HCT116 (cell line): ENCODE results near the gene SNW1. TPM values are rescaled to one million over a fixed set of nuclear protein-coding genes. Genes with fewer than 3 reads are reported as not detected.

Source experiments
- ATAC-seq: fragments of 200-7000 bp; cut with Tn5 transposase; 2 replicates; pipeline ENCODE4 v1.9.1; 2020; ENCODE audit warnings: mild to moderate bottlenecking, moderate library complexity
- BruUV-seq: library from RNA; stranded (reverse); fragments of 400-500 nt; replicated peaks from 2 replicates; lab custom pipeline; 2021; lab: Mats Ljungman, UMichigan
- CTCF ChIA-PET: fragments of 300-600 bp; sonication (Branson Sonifier 250); formaldehyde crosslinking; loops from one replicate; lab custom pipeline; 2021; ENCODE audit warnings: antibody characterized with exemption; lab: Charles Lee
- POLR2A ChIA-PET: fragments of 300-600, 350-600 bp; sonication (Branson Sonifier 250); formaldehyde crosslinking; loops from one replicate; lab custom pipeline; 2021; ENCODE audit warnings: antibody characterized with exemption; lab: Charles Lee
- RAD21 ChIA-PET, 2 experiments: fragments of 300-600 bp; sonication (Branson Sonifier 250); formaldehyde crosslinking; loops; one replicate each; lab custom pipeline; 2023; ENCODE audit warnings: low total read pairs in 2 of 2; ENCODE audit not compliant: uncharacterized antibody in 2 of 2, unreplicated experiment in 2 of 2, low non-redundant PET in 1 of 2; lab: Charles Lee
- DNase-seq: peaks from one replicate; pipeline ENCODE4 v3.0.0-alpha.2; 2010; ENCODE audit warnings: low read depth, low spot score
- H2AFZ ChIP-seq: fragments of 200-600 bp; shearing (Covaris generic), sonication (generic); 2 replicates; pipeline ENCODE4 v1.6.1; 2017; ENCODE audit warnings: low read depth, mixed run types, mixed read lengths, antibody characterized with exemption, low read length; ENCODE audit not compliant: poor library complexity, severe bottlenecking
- H3K27ac ChIP-seq: 2 replicates; pipeline ENCODE4 v1.5.1; 2012; ENCODE audit warnings: low read depth, low read length
- H3K27me3 ChIP-seq: fragments of 200-600 bp; sonication (generic); 2 replicates; pipeline ENCODE4 v1.6.1; 2016; ENCODE audit warnings: mixed run types, low read length, mixed read lengths; ENCODE audit not compliant: insufficient read depth
- H3K36me3 ChIP-seq, 2 experiments: fragments of 200-500 bp in 1 of 2; fragments of 200-600 bp in 1 of 2; sonication (Bioruptor generic) in 1 of 2; sonication (generic) in 1 of 2; 2 replicates each; pipeline versions ENCODE4 v1.5.1 to v1.6.1; 2014 to 2016; ENCODE audit warnings: low read length in 2 of 2, inconsistent platforms in 1 of 2, mixed read lengths in 1 of 2, mixed run types in 1 of 2; ENCODE audit not compliant: insufficient read depth in 2 of 2, control insufficient read depth in 1 of 2
- H3K4me1 ChIP-seq, 2 experiments: fragments of 200-600 bp in 1 of 2; sonication (generic) in 1 of 2; 2 replicates each; pipeline versions ENCODE4 v1.5.1 to v1.6.1; 2012 to 2017; ENCODE audit warnings: low read length in 2 of 2, inconsistent platforms in 1 of 2, mild to moderate bottlenecking in 1 of 2, mixed read lengths in 1 of 2, mixed run types in 1 of 2, moderate library complexity in 1 of 2; ENCODE audit not compliant: insufficient read depth in 2 of 2, control insufficient read depth in 1 of 2
- H3K4me2 ChIP-seq: fragments of 200-600 bp; sonication (generic); 2 replicates; pipeline ENCODE4 v1.6.1; 2017; ENCODE audit warnings: mixed run types, low read length, mixed read lengths
- H3K4me3 ChIP-seq, 2 experiments: fragments of 200-600 bp in 1 of 2; sonication (generic) in 1 of 2; replicated peaks in 1 of 2; 2 replicates each; pipeline ENCODE4 v1.5.1; 2011 to 2016; ENCODE audit warnings: low read length in 2 of 2, control low read depth in 1 of 2, low read depth in 1 of 2, mild to moderate bottlenecking in 1 of 2, mixed read lengths in 1 of 2, mixed run types in 1 of 2
- H3K79me2 ChIP-seq: fragments of 200-600 bp; sonication (generic); 2 replicates; pipeline ENCODE4 v1.6.1; 2017; ENCODE audit warnings: mild to moderate bottlenecking, mixed run types, low read length, moderate library complexity, mixed read lengths; ENCODE audit not compliant: insufficient read depth
- H3K9ac ChIP-seq: fragments of 200-600 bp; sonication (generic); 2 replicates; pipeline ENCODE4 v1.6.1; 2016; ENCODE audit warnings: low read length, mixed read lengths
- H3K9me2 ChIP-seq: fragments of 200-600 bp; sonication (generic), shearing (Covaris generic); 2 replicates; pipeline ENCODE4 v1.6.1; 2017; ENCODE audit warnings: mixed run types, mild to moderate bottlenecking, moderate library complexity; ENCODE audit not compliant: insufficient read depth
- H3K9me3 ChIP-seq, 2 experiments: fragments of 200-500 bp in 1 of 2; fragments of 200-600 bp in 1 of 2; sonication (Bioruptor generic) in 1 of 2; sonication (generic) in 1 of 2; 2 replicates each; pipeline ENCODE4 v1.6.1; 2014 to 2017; ENCODE audit warnings: low read length in 2 of 2, mixed read lengths in 2 of 2, inconsistent platforms in 1 of 2, low read depth in 1 of 2, mild to moderate bottlenecking in 1 of 2, mixed run types in 1 of 2, moderate library complexity in 1 of 2; ENCODE audit not compliant: control insufficient read depth in 1 of 2, insufficient read depth in 1 of 2
- H4K20me1 ChIP-seq: fragments of 200-600 bp; sonication (generic), shearing (Covaris generic); 2 replicates; pipeline ENCODE4 v1.6.1; 2017; ENCODE audit warnings: mixed run types, mild to moderate bottlenecking, moderate library complexity; ENCODE audit not compliant: insufficient read depth
- CBX3 ChIP-seq: IDR thresholded peaks from 2 replicates; pipeline ENCODE4 v1.6.1; 2012; ENCODE audit warnings: low read depth
- CEBPB ChIP-seq: IDR thresholded peaks from 2 replicates; pipeline ENCODE4 v1.6.1; 2012; ENCODE audit warnings: low read depth
- EGR1 ChIP-seq: IDR thresholded peaks from 2 replicates; pipeline ENCODE4 v1.6.1; 2012; ENCODE audit warnings: low read depth
- ELF1 ChIP-seq: IDR thresholded peaks from 2 replicates; pipeline ENCODE4 v1.6.1; 2012; ENCODE audit warnings: low read depth, borderline replicate concordance
- EZH2 ChIP-seq: fragments of 200-600 bp; sonication (generic); IDR thresholded peaks from 2 replicates; pipeline ENCODE4 v1.6.1; 2017; ENCODE audit warnings: antibody characterized with exemption, mixed run types
- EZH2phosphoT487 ChIP-seq: fragments of 200-600 bp; IDR thresholded peaks from 2 replicates; pipeline ENCODE4 v1.6.1; 2018; ENCODE audit warnings: antibody characterized with exemption, borderline replicate concordance
- FOSL1 ChIP-seq: IDR thresholded peaks from 2 replicates; pipeline ENCODE4 v1.6.1; 2012; ENCODE audit warnings: low read depth
- JUND ChIP-seq: IDR thresholded peaks from 2 replicates; pipeline ENCODE4 v1.6.1; 2012
- POLR2A ChIP-seq: IDR thresholded peaks from 2 replicates; pipeline ENCODE4 v1.7.0; 2011; ENCODE audit warnings: borderline replicate concordance; ENCODE audit not compliant: insufficient read depth, insufficient read length; ENCODE audit errors: extremely low read depth
- POLR2AphosphoS5 ChIP-seq: IDR thresholded peaks from 2 replicates; pipeline ENCODE4 v1.6.1; 2011; ENCODE audit warnings: mild to moderate bottlenecking, low read depth, low read length, moderate library complexity
- RAD21 ChIP-seq: IDR thresholded peaks from 2 replicates; pipeline ENCODE4 v1.6.1; 2012; ENCODE audit warnings: low read depth, mild to moderate bottlenecking
- SIN3A ChIP-seq: IDR thresholded peaks from 2 replicates; pipeline ENCODE4 v1.6.1; 2012; ENCODE audit warnings: low read depth
- SP1 ChIP-seq: IDR thresholded peaks from 2 replicates; pipeline ENCODE4 v1.6.1; 2012; ENCODE audit warnings: low read depth
- SRF ChIP-seq: IDR thresholded peaks from 2 replicates; pipeline ENCODE4 v1.6.1; 2012; ENCODE audit warnings: low read depth
- YY1 ChIP-seq: IDR thresholded peaks from 2 replicates; pipeline ENCODE4 v1.6.1; 2011; ENCODE audit warnings: low read length, low read depth, moderate library complexity, mild to moderate bottlenecking; ENCODE audit not compliant: insufficient replicate concordance; ENCODE audit errors: extremely low read depth
- ZNF274 ChIP-seq: fragments of 200-500 bp; sonication (Bioruptor generic); IDR thresholded peaks from 2 replicates; pipeline ENCODE4 v1.6.1; 2014; ENCODE audit warnings: mild to moderate bottlenecking, low read depth, low read length, inconsistent platforms
- intact Hi-C: fragments of 100-400 bp; cut with micrococcal nuclease; formaldehyde crosslinking; loops from 2 replicates; pipeline ENCODE4 v1.10.0; 2022
- total RNA-seq: library from RNA; stranded (reverse); gene quantifications from one replicate; pipeline ENCODE4 v1.2.1, GENCODE V29; 2021; ENCODE audit not compliant: unreplicated experiment
- TF ChIP-seq, protein P1 (sequence below), 3 experiments: fragments of 200-600 bp in 1 of 3; sonication (generic) in 1 of 3; IDR thresholded peaks in 2 of 3; conservative IDR thresholded peaks in 1 of 3; 2 replicates each; pipeline ENCODE4 v1.5.1; 2012 to 2017; ENCODE audit warnings: low read depth in 2 of 3, low read length in 2 of 3, antibody characterized with exemption in 1 of 3, borderline replicate concordance in 1 of 3, control low read depth in 1 of 3, mild to moderate bottlenecking in 1 of 3, mixed read lengths in 1 of 3, mixed run types in 1 of 3, moderate library complexity in 1 of 3; ENCODE audit not compliant: insufficient read depth in 1 of 3
- TF ChIP-seq, protein P2 (sequence below): IDR thresholded peaks from 2 replicates; pipeline ENCODE4 v1.6.1; 2012
- TF ChIP-seq, protein P3 (sequence below): IDR thresholded peaks from 2 replicates; pipeline ENCODE4 v1.6.1; 2012
- TF ChIP-seq, protein P4 (sequence below): IDR thresholded peaks from 2 replicates; pipeline ENCODE4 v1.6.1; 2012; ENCODE audit warnings: low read depth

SNW1 gene
- total RNA-seq, 1 experiment from 2014 or later = 102 TPM

DNA sequence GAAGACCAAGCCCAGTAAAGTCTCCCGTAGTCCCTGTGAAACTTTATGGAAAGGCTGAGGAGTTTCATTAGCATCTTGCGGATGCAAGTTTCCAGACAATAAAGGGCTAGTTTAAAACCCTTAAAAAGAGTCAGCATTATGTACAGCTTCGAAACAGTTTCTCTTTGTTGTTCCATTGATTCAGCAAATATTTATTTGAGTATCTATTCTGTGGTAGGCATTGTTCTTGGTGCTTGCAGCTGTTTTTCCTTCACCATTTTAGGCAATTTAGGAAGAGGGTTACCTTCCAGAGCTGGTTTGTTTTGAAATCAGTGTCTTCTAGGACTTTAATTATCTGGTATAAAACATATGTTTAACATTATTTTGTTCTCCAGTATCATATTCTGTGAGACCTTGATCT is 51.5 kb downstream of the SNW1 start:
- Histone ChIP-seq H3K27me3 (no peaks in the 10 kb centered on the region), H3K4me2 (peak overlapping the region; percentile 85), H3K36me3 (peaks cover 27 to 36% of the 10 kb centered on the region in 2 experiments; a peak in 3 of 4 replicates), H3K9me2 (no peaks in the 10 kb centered on the region), H3K27ac (no peak overlapping the region), H3K4me3 (peak overlapping the region; percentile 83 to 89), H3K9me3 (no peaks in the 10 kb centered on the region), H3K9ac (peak overlapping the region; percentile 92), H2AFZ (no peak overlapping the region), H3K79me2 (peaks cover 99% of the 10 kb centered on the region), H4K20me1 (peaks cover 27% of the 10 kb centered on the region; the same call in 1 of the 2 replicates), H3K4me1 (peaks cover 11 to 23% of the 10 kb centered on the region in 2 experiments; a peak in 3 of 4 replicates)
- ChIA-PET RAD21 (no interaction called here), POLR2A (no interaction called here), CTCF (no interaction called here)
- BruUV-seq = no TSS peak
- intact Hi-C loops = loop anchor here (5.0 kb wide), 1 partner anchor 108 kb away; no protein-coding TSS in a partner anchor
- no peak for DNase-seq
- TF ChIP-seq FOSL1 = no peak
- no peak for TF ChIP-seq CEBPB
- TF ChIP-seq JUND = no peak
- TF ChIP-seq POLR2A = no peak
- TF ChIP-seq, protein P1, sequence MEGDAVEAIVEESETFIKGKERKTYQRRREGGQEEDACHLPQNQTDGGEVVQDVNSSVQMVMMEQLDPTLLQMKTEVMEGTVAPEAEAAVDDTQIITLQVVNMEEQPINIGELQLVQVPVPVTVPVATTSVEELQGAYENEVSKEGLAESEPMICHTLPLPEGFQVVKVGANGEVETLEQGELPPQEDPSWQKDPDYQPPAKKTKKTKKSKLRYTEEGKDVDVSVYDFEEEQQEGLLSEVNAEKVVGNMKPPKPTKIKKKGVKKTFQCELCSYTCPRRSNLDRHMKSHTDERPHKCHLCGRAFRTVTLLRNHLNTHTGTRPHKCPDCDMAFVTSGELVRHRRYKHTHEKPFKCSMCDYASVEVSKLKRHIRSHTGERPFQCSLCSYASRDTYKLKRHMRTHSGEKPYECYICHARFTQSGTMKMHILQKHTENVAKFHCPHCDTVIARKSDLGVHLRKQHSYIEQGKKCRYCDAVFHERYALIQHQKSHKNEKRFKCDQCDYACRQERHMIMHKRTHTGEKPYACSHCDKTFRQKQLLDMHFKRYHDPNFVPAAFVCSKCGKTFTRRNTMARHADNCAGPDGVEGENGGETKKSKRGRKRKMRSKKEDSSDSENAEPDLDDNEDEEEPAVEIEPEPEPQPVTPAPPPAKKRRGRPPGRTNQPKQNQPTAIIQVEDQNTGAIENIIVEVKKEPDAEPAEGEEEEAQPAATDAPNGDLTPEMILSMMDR (IDR thresholded peaks at IDR 0.05 in 2 of 3, conservative IDR thresholded peaks at IDR 0.05 in 1 of 3; ENCODE audit: borderline replicate concordance in 1 of 3, insufficient read depth in 1 of 3, low read depth in 2 of 3, low read length in 2 of 3) = no peak
- TF ChIP-seq, protein P2, sequence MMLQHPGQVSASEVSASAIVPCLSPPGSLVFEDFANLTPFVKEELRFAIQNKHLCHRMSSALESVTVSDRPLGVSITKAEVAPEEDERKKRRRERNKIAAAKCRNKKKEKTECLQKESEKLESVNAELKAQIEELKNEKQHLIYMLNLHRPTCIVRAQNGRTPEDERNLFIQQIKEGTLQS = no peak
- TF ChIP-seq ZNF274 = no peak
- TF ChIP-seq YY1 = no peak
- TF ChIP-seq, protein P3, sequence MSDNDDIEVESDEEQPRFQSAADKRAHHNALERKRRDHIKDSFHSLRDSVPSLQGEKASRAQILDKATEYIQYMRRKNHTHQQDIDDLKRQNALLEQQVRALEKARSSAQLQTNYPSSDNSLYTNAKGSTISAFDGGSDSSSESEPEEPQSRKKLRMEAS = no peak
- TF ChIP-seq SP1 = no peak
- TF ChIP-seq RAD21 = no peak
- TF ChIP-seq POLR2AphosphoS5 = no peak
- TF ChIP-seq EZH2 = no peak
- no peak for TF ChIP-seq SRF
- TF ChIP-seq EGR1 = no peak
- TF ChIP-seq ELF1 = no peak
- no peak for TF ChIP-seq CBX3
- TF ChIP-seq SIN3A = no peak
- TF ChIP-seq, protein P4, sequence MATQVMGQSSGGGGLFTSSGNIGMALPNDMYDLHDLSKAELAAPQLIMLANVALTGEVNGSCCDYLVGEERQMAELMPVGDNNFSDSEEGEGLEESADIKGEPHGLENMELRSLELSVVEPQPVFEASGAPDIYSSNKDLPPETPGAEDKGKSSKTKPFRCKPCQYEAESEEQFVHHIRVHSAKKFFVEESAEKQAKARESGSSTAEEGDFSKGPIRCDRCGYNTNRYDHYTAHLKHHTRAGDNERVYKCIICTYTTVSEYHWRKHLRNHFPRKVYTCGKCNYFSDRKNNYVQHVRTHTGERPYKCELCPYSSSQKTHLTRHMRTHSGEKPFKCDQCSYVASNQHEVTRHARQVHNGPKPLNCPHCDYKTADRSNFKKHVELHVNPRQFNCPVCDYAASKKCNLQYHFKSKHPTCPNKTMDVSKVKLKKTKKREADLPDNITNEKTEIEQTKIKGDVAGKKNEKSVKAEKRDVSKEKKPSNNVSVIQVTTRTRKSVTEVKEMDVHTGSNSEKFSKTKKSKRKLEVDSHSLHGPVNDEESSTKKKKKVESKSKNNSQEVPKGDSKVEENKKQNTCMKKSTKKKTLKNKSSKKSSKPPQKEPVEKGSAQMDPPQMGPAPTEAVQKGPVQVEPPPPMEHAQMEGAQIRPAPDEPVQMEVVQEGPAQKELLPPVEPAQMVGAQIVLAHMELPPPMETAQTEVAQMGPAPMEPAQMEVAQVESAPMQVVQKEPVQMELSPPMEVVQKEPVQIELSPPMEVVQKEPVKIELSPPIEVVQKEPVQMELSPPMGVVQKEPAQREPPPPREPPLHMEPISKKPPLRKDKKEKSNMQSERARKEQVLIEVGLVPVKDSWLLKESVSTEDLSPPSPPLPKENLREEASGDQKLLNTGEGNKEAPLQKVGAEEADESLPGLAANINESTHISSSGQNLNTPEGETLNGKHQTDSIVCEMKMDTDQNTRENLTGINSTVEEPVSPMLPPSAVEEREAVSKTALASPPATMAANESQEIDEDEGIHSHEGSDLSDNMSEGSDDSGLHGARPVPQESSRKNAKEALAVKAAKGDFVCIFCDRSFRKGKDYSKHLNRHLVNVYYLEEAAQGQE = no peak
- TF ChIP-seq EZH2phosphoT487 = no peak
- ATAC-seq = no peak
